Measurements from ENCODE around the gene AGMO.
"Not testable (repeated sequence)": the region's sequence is repeated elsewhere in the genome, so short reads cannot be mapped to it uniquely, and the experiment has no call there.

The AGMO gene

DNA sequence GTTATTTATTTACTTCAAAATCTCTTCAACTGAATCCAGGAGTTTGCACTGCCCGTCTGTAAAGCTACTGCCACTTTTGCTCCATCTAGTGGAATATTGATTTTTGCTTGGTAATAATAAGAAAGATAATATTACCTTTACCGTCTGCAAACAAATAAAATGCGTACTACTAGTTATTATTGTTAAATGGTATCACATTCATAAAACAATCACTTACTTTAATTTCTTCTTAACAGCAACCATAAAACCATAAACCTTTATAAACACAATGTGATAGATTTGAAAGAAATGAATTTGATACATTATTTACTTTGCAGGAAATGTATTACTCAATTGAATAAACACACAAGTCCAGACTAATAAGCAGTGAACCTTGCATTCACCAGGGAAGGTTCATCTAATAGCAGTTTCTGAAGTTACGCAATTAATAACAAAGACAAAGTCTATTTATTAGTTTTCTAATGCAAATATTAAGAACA, 6.4 kb downstream of the AGMO start:
- Histone ChIP-seq H3K4me1 (no peaks in the 10 kb centered on the region), H3K36me3 (replicated peaks) (no peaks in the 10 kb centered on the region), H3K9me3 (no peaks in the 10 kb centered on the region), H3K27me3 (ENCODE audit: low read depth) (no peaks in the 10 kb centered on the region), H3K4me3 (no peak overlapping the region)
- no peak for DNase-seq (ENCODE audit: low spot score in 2 of 2)
- in situ Hi-C loops (cut with MboI; ENCODE audit: low sequenced_read_pairs), result no loop called here

DNA sequence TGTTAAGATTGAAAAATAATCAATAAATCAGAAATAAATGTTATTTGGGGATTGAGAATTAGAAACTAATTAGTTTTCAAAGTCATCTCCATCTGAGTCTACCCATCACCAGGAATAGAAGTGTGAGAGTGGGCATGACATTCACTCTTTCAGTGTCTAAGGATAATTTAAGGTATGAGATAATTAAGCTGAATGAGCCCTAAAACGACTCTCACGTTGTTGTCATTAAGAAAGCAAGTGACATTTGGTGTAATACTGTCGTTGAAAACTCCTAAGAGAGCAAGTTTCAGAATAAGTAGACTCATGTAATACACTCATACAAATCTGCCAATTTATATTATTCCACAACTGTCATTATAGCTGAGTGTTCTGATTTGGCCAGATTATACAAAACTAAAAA, 7.1 kb downstream of the AGMO start:
- in situ Hi-C loops (cut with MboI; ENCODE audit: low sequenced_read_pairs), result no loop called here
- DNase-seq (ENCODE audit: low spot score in 2 of 2), result no peak
- no peaks in the 10 kb centered on the region for H3K27me3 ChIP-seq (ENCODE audit: low read depth)
- H3K9me3 ChIP-seq, result no peaks in the 10 kb centered on the region
- H3K4me3 ChIP-seq, result no peak overlapping the region
- H3K36me3 ChIP-seq (replicated peaks), result no peaks in the 10 kb centered on the region
- no peaks in the 10 kb centered on the region for H3K4me1 ChIP-seq

DNA sequence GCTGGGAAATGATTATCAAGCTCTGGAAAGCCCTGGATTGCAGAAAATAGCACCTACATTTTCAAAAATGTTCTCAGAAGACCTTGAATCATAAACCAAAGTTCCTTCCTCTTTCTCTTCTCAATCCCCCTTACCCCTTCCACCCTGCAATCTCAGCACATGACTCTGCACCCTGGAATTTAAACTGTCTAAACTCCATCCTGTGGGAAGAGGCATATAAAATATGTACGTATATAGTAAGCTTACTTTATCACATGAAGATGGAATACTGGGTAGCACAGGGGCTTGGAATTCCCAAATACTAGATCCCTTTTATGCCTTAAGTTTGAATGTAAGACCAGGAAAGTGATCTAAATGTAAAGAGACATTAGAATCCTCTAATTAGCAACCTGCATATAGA, 7.7 kb downstream of the AGMO start:
- DNase-seq (ENCODE audit: low spot score in 2 of 2), result no peak
- Histone ChIP-seq H3K36me3 (replicated peaks) (no peaks in the 10 kb centered on the region), H3K4me3 (no peak overlapping the region), H3K27me3 (ENCODE audit: low read depth) (no peaks in the 10 kb centered on the region), H3K4me1 (no peaks in the 10 kb centered on the region), H3K9me3 (no peaks in the 10 kb centered on the region)
- in situ Hi-C loops (cut with MboI; ENCODE audit: low sequenced_read_pairs), result no loop called here

DNA sequence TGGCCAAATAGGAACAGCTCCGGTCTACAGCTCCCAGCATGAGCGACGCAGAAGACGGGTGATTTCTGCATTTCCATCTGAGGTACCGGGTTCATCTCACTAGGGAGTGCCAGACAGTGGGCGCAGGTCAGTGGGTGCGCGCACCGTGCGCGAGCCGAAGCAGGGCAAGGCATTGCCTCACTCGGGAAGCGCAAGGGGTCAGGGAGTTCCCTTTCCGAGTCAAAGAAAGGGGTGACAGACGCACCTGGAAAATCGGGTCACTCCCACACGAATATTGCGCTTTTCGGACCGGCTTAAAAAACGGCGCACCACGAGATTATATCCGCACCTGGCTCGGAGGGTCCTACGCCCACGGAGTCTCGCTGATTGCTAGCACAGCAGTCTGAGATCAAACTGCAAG, 14.5 kb downstream of the AGMO start:
- H3K27me3 ChIP-seq (ENCODE audit: low read depth); H3K9me3 ChIP-seq: not testable (repeated sequence)

DNA sequence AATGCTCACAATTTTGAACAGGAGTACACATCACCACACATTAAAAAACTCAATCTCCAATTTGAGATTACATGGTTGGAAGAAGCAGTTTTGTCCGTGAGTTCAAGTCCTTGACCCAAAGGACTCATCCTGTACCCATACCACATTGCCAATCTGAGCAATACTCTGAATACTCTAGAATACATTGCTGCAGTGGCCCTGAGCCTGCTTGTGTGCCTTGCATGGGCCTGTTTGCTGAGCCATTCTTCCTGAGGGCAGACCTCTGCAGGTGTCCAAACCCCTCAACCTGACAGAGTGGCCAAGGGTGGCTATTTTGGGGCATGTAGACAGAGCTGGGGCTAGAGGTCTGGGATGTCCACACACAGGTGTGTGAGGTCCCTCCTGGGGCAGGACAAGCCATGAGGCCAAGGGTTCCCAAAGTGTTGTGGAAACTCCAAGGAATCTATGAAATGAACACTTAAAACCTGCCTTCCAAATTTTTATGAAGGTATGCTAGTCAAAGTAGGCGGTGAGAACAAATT, 15.5 kb downstream of the AGMO start:
- no peak overlapping the region for H3K4me3 ChIP-seq
- in situ Hi-C loops (cut with MboI; ENCODE audit: low sequenced_read_pairs), result no loop called here
- H3K36me3 ChIP-seq (replicated peaks), result no peaks in the 10 kb centered on the region
- no peak for DNase-seq (ENCODE audit: low spot score in 2 of 2)
- H3K27me3 ChIP-seq (ENCODE audit: low read depth), result no peaks in the 10 kb centered on the region
- no peaks in the 10 kb centered on the region for H3K9me3 ChIP-seq
- H3K4me1 ChIP-seq, result no peaks in the 10 kb centered on the region

More for the DNA sequence above, 14.5 kb downstream of the AGMO start:
- H3K4me3 ChIP-seq; H3K4me1 ChIP-seq; in situ Hi-C loops (cut with MboI; ENCODE audit: low sequenced_read_pairs); H3K36me3 ChIP-seq (replicated peaks); DNase-seq (ENCODE audit: low spot score in 2 of 2): not testable (repeated sequence)

DNA sequence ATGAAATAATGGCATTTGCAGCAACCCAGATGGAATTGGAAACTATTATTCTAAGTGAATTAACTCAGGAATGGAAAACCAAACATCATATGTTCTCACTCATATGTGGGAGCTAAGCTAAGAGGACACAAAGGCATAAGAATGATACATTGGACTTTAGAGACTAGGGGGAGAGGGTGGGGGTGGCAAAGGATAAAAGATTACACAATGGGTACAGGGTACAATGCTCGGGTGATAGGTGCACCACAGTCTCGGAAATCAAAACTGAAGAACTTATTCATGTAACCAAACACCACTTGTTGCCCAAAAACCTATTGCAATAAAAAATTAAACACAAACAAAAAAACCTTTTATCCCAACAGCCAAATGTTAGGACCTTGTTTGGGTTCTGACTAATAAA, 17.8 kb downstream of the AGMO start:
- in situ Hi-C loops (cut with MboI; ENCODE audit: low sequenced_read_pairs), result no loop called here
- Histone ChIP-seq H3K36me3 (replicated peaks) (no peaks in the 10 kb centered on the region), H3K27me3 (ENCODE audit: low read depth) (no peaks in the 10 kb centered on the region), H3K4me3 (no peak overlapping the region), H3K4me1 (no peaks in the 10 kb centered on the region), H3K9me3 (no peaks in the 10 kb centered on the region)
- no peak for DNase-seq (ENCODE audit: low spot score in 2 of 2)

DNA sequence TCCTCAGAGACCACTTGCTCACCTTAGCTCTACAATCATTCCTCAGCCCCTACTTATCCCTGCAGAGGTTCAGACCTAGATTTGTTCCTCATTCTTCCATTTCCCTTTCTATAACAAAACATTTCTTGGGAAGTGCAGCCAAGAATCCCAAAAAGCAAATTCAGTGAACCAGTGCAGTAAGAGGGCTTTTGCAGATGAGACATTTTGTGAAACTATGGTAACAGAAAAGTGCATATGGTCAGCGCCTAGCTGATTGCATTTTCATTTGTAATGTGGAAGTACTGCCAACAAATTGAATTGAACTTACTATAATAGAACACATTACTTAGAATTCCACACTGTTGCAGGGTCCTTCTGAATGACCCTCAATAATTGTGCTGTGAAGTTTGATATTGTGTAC, 18.6 kb downstream of the AGMO start:
- Histone ChIP-seq H3K4me3 (no peak overlapping the region), H3K27me3 (ENCODE audit: low read depth) (no peaks in the 10 kb centered on the region), H3K4me1 (no peaks in the 10 kb centered on the region), H3K36me3 (replicated peaks) (no peaks in the 10 kb centered on the region), H3K9me3 (no peaks in the 10 kb centered on the region)
- in situ Hi-C loops (cut with MboI; ENCODE audit: low sequenced_read_pairs), result no loop called here
- no peak for DNase-seq (ENCODE audit: low spot score in 2 of 2)

DNA sequence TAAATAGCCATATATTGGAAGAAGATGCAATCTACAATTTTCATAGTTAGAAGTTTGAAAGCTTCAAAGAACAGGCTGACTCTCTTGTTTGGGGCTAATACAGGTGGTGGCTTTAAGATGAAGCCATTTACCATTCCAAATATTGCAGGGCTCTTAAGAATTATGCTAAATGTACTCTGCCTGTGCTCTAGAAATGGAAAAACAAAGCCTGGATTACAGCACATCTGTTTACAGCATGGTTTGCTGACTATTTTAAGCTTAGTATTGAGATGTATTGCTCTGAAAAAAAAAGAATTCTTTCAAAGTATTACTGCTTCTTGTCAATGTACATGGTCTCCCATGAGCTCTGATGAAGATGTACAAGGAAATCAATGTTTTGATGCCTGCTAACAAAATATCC, 34.2 kb downstream of the AGMO start:
- H3K4me1 ChIP-seq, result no peaks in the 10 kb centered on the region
- DNase-seq (ENCODE audit: low spot score in 2 of 2), result no peak
- in situ Hi-C loops (cut with MboI; ENCODE audit: low sequenced_read_pairs), result no loop called here
- no peaks in the 10 kb centered on the region for H3K36me3 ChIP-seq (replicated peaks)
- H3K27me3 ChIP-seq (ENCODE audit: low read depth), result no peaks in the 10 kb centered on the region
- H3K9me3 ChIP-seq, result no peaks in the 10 kb centered on the region
- H3K4me3 ChIP-seq, result no peak overlapping the region

DNA sequence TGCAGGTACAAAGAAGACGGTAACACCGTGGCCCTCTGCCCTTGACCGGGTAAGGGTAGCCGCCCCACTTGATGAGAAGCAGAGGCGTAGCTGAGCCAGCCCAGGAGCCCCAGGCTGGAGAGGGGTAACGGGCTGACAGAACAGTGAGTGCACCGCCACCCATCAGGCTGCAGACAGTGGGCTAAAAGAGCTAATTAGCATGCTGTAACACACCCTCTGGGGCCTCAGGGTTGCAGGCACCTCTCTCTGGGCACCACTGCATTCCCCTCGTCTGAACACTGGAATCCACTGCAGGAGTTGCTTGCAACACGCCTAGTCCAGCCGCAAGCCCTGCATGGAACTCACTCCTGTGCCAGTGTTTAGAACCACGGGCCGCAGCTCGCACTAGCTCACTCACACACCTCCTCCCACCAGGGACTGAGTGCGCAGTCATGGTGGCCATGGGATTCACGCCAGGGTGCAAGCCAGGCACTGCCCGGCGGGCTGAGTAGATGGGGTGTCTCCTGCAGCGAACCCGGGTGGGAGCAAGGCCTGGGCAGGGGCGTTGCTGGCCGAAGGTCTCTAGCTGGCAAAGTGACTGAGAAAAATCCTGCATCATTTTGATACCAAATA, 36.1 kb downstream of the AGMO start:
- Histone ChIP-seq H3K4me3 (no peak overlapping the region), H3K36me3 (replicated peaks) (no peaks in the 10 kb centered on the region), H3K4me1 (no peaks in the 10 kb centered on the region), H3K27me3 (ENCODE audit: low read depth) (no peaks in the 10 kb centered on the region), H3K9me3 (no peaks in the 10 kb centered on the region)
- in situ Hi-C loops (cut with MboI; ENCODE audit: low sequenced_read_pairs), result no loop called here
- DNase-seq (ENCODE audit: low spot score in 2 of 2), result no peak

DNA sequence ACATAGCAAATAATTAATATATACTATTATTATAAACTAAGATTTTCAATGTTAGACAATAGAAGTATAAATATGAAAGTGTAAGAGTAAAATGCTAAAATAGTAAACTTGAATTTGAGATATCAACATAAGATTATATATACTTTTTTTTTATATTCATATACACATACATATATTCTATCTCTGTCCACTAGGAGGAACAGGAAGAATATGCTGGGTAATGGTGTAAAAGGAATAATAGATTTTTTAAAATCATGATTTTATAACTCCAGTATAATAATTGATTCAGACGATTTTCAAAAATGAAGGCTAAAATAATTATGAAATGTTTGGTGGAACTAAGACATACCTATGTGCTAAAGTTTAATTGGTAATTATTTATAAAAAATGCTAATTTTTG, 37.7 kb downstream of the AGMO start:
- Histone ChIP-seq H3K4me3 (no peak overlapping the region), H3K36me3 (replicated peaks) (no peaks in the 10 kb centered on the region), H3K9me3 (no peaks in the 10 kb centered on the region), H3K4me1 (no peaks in the 10 kb centered on the region), H3K27me3 (ENCODE audit: low read depth) (no peaks in the 10 kb centered on the region)
- DNase-seq (ENCODE audit: low spot score in 2 of 2), result no peak
- in situ Hi-C loops (cut with MboI; ENCODE audit: low sequenced_read_pairs), result no loop called here

DNA sequence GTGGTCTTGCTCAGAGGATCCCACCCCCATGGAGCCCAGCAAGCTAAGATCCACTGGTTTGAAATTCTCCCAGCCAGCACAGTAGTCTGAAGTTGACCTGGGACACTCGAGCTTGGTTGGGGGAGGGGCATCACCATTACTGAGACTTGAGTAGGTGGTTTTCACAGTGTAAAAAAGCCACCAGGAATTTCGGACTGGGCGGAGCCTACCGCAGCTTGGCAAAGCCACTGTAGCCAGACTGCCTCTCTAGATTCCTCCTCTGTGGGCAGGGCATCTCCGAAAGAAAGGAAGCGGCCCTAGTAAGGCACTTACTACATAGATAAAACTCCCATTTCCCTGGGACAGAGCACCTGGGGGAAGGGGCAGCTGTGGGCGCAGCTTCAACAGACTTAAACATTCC, 44.0 kb downstream of the AGMO start:
- H3K27me3 ChIP-seq (ENCODE audit: low read depth); H3K4me1 ChIP-seq; DNase-seq (ENCODE audit: low spot score in 2 of 2); H3K9me3 ChIP-seq; H3K4me3 ChIP-seq; in situ Hi-C loops (cut with MboI; ENCODE audit: low sequenced_read_pairs); H3K36me3 ChIP-seq (replicated peaks): not testable (repeated sequence)

DNA sequence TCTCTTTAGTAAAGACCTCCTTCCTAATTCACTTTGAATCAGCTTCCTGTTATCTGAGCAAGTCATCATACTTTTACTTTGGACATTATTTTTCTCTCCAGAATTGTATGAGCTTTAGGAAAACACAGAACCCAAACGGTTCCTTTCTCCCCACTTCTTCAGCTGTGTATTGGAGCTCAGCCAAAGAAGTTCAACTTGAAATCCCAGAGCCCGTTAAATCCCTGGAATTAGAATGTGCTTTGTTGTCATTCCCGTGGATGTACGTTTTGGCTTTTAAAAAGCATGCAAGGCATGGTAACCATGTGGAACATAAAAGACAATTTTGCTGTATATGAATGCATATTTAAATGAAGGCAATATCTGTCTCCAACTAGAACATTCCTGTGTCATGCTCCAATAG, 46.6 kb downstream of the AGMO start:
- Histone ChIP-seq H3K9me3 (no peaks in the 10 kb centered on the region), H3K36me3 (replicated peaks) (no peaks in the 10 kb centered on the region), H3K4me3 (no peak overlapping the region), H3K27me3 (ENCODE audit: low read depth) (no peaks in the 10 kb centered on the region; the same call in 1 of the 2 replicates), H3K4me1 (peaks cover 3% of the 10 kb centered on the region; the same call in 1 of the 2 replicates)
- in situ Hi-C loops (cut with MboI; ENCODE audit: low sequenced_read_pairs), result no loop called here
- peak; percentile 18 to 22 for DNase-seq (ENCODE audit: low spot score in 2 of 2)

DNA sequence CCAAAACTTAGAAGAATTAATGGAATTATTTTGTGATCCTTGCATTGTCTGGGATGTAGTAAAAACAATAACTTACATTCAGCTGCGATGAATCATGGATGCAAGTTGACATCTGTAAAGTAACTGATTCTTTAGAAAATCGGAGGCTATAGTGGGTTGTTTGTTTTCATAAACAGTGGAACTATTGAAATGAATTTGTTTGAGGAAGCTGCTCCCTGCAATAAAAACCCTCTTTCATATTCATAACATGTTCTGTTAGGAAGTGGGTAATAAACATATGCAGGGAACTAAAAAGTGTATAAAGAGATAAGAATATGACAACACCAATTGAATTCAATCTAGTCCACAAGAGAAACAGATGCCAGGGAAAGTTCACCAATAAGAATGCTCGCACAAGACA, 53.6 kb downstream of the AGMO start:
- peak in 1 of 2 experiments; percentile 38 for DNase-seq (ENCODE audit: low spot score in 2 of 2)
- H3K27me3 ChIP-seq (ENCODE audit: low read depth), result no peaks in the 10 kb centered on the region
- no peaks in the 10 kb centered on the region; the same call in 1 of the 2 replicates for H3K4me1 ChIP-seq
- H3K4me3 ChIP-seq, result no peak overlapping the region
- in situ Hi-C loops (cut with MboI; ENCODE audit: low sequenced_read_pairs), result no loop called here
- no peaks in the 10 kb centered on the region for H3K36me3 ChIP-seq (replicated peaks)
- H3K9me3 ChIP-seq, result no peaks in the 10 kb centered on the region

DNA sequence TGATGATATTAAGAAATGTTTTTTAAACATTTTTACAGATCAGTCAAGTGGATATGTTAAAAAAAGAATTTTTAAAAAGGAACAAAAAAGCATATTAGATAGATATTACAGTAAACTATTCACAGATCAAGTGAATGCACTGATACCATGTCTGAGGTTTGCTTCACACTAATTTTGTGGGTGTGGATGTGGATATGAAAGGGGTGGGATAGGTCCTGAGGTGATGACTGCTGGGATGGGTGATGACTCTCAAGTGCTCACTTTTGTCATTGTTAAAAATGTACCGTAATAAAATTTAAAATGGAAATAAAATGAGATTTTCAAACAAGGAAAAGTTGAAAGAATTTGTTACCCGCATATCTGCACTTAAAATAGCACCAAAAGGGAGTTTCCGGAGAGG, 54.1 kb downstream of the AGMO start:
- H3K27me3 ChIP-seq (ENCODE audit: low read depth), result no peaks in the 10 kb centered on the region
- in situ Hi-C loops (cut with MboI; ENCODE audit: low sequenced_read_pairs), result no loop called here
- H3K4me1 ChIP-seq, result no peaks in the 10 kb centered on the region; the same call in 1 of the 2 replicates
- DNase-seq (ENCODE audit: low spot score in 2 of 2), result no peak
- no peaks in the 10 kb centered on the region for H3K36me3 ChIP-seq (replicated peaks)
- no peak overlapping the region for H3K4me3 ChIP-seq
- H3K9me3 ChIP-seq, result no peaks in the 10 kb centered on the region

DNA sequence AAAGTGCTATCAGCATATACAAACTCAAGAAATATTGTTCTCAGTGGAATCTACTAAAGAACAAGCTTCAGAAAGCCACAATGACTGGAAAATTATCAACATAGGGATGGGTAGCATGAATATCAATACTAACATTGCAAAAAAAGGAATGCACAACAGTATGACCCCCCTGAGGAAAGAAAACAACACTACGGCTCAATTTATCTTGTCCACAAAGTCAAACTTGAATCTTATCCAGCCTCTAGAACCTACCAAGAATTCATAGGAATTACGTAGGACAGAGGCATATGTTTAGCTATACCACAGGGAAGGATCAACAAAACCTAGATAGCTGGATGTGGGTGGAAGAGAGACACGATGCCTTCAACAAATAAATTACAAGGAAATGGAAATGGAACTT, 54.6 kb downstream of the AGMO start:
- no peak for DNase-seq (ENCODE audit: low spot score in 2 of 2)
- no peaks in the 10 kb centered on the region; the same call in 1 of the 2 replicates for H3K4me1 ChIP-seq
- H3K4me3 ChIP-seq, result no peak overlapping the region
- no peaks in the 10 kb centered on the region for H3K9me3 ChIP-seq
- in situ Hi-C loops (cut with MboI; ENCODE audit: low sequenced_read_pairs), result no loop called here
- no peaks in the 10 kb centered on the region for H3K27me3 ChIP-seq (ENCODE audit: low read depth)
- no peaks in the 10 kb centered on the region for H3K36me3 ChIP-seq (replicated peaks)
